ENCODE data around the gene RBM6.
"Not testable (repeated sequence)": the region's sequence is repeated elsewhere in the genome, so short reads cannot be mapped to it uniquely, and the experiment has no call there.

The RBM6 gene

DNA sequence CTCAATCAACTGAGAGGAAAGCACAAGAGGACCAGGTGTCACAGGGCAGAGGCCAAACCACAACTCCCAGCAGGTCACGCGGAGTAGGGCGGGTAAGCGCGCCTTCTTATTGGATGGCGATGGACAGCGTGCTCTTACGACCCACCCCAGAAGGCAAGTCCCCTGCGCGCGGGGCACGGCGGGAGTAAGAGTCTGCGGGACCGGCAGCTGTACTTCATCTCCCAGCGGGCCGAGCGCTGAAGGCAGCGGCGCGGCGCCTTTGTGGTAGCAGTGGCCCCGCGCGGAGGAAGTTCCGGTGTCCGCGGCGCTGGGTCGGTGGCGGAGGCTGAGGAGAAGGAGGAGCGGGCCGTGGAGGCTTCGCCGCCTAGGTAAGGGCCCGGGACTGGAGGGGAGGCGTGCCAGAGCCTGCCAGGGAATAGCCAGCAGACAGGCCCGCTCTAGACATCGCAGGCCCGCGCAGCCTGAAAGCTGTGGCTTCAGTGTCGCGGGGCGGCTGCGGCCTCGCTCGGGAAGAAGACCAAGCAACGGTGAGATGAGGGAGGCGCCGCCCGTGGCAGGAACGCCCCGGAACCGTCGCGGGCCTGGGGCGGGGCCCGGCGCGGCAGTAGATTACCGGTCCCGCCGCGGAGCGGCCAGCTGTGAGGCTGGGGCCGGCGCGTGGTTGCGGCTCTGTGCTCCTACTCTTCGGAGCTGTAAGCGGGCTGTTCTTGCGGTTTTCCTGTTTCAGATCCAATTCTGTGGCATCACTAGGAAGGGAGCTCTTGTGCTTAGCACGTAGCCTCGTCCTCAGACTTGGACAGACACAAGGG lies at the start of gene RBM6:
Gene RBM6 (plus strand): TSS at position 293 of the 809 bp plus-strand sequence. CDS start 22,492 bp downstream, outside the sequence.
- DNase-seq (ENCODE audit: low spot score): peak; percentile 100

GRCh38 chr3:49895791-49896190 lies 44.2 kb upstream of the RBM6 start:
- DNase-seq (ENCODE audit: low spot score): no peak

DNA sequence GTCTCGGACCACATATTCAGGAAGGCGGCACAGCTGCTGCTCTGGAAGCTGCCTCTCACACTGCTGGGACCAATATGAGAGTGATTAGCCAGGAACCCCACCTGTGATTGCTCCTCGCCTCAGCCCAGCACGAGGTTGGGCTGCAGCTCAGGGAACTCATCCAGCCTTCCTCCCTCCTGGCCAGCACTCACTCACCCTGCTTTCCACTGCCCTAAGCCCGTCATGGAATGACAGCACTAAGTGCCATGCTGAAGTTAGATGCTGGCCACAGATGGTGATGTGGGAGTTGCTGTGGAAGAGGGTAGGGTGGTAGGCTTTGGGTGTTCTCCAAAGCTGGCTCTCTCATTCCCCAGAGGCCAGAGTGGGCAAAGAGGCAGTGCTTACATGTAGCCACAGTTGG lies 43.6 kb upstream of the RBM6 start:
- no peak for DNase-seq (ENCODE audit: low spot score)

DNA sequence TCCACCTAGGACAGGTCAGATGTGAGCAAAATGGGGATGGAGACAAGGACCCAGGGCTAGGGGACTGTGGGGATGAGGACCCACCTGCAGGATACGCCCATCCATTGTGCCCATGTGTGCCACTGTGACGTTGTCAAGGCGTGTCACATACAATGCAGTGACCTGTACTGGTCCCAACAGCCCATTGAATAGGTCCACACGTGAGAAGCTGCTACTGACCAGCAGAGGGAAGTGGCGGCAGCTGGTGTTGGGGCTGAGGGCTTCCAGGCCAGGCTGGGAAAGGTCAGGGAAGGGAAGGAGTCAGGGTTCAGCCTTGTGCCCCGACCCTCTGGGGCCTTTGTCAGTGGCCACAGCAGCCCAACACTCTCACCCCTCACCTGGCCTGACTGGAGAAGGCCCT lies 41.0 kb upstream of the RBM6 start:
- no peak for DNase-seq (ENCODE audit: low spot score)

DNA sequence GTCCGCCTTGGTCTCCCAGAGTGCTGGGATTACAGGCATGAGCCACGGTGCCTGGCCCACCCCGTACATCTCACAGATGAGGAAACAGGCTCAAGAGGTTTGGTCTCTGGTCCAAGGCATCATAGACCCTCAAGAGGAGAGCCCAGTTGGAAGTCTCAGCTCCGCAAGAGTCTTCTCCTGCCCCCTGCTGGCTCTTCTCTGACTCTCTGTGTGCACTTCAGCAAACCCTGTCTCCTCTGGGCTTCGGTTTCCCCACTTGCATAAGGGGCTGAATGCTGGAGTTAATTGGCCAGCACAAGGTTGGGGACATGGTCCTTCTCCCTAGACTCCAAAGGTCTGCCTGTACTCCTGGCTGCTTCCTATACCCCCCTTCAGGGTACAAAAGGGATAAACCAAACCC lies 40.1 kb upstream of the RBM6 start:
- peak; percentile 19 for DNase-seq (ENCODE audit: low spot score)

GRCh38 chr3:49900491-49901153 lies 39.3 kb upstream of the RBM6 start:
- DNase-seq (ENCODE audit: low spot score): no peak

- peak; percentile 12 for DNase-seq (ENCODE audit: low spot score)
Measured at GRCh38 chr3:49901366-49902339, 38.3 kb upstream of the RBM6 start.

- DNase-seq (ENCODE audit: low spot score): no peak
Measured at GRCh38 chr3:49902511-49903345, 37.2 kb upstream of the RBM6 start.

DNA sequence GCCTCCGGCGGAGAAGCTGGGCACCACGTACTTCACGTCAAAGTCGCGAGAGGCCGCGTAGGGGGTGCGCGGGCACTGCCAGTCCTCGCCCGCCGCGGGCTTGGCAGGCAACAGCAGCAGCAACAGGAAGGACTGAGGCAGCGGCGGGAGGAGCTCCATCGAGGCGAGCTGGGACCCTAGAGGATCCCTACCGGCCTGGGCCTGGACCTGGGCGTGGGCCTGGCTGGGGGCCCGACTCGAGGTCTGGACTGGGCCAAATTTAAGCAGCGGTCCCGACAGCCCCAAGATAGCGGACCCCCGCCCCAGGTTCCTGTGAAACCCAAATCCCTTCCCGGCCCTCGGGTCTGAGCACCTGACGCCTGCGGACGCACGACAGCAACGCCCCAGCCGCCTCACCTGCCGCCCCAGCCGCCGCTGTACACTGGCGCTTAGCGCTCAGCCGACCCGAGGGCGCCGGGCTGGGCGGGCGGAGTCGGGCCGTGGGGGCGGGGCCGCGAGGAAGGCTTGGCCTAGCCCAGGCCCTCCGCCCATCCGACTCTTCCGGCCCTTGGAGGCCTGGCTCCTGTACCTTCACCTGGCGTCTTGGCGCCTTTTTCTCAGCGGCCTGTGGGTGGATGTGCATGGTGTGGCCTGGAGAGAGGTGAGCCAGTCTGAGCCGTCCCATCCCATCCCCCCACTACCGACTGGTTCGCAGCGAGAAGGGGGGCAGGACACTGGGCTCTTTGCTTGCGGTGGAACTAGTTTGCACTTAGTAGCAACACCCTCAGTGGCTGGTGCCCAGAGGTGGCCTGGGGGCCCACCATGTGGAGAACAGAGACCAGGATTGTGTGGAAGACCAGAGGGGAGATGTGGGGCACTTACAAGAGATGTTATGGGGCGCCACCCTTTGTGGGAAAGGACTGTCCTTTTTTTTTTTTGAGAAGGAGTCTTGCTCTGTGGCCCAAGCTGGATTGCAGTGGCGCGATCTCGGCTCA lies 36.2 kb upstream of the RBM6 start, which contains the start of gene MST1R:
Gene MST1R (minus strand): TSS at position 423 of the 974 bp plus-strand sequence. CDS start 264 bp downstream, at position 159.
- no peak for DNase-seq (ENCODE audit: low spot score)

GRCh38 chr3:49904448-49904847 lies 35.5 kb upstream of the RBM6 start:
- DNase-seq (ENCODE audit: low spot score): not testable (repeated sequence)

DNA sequence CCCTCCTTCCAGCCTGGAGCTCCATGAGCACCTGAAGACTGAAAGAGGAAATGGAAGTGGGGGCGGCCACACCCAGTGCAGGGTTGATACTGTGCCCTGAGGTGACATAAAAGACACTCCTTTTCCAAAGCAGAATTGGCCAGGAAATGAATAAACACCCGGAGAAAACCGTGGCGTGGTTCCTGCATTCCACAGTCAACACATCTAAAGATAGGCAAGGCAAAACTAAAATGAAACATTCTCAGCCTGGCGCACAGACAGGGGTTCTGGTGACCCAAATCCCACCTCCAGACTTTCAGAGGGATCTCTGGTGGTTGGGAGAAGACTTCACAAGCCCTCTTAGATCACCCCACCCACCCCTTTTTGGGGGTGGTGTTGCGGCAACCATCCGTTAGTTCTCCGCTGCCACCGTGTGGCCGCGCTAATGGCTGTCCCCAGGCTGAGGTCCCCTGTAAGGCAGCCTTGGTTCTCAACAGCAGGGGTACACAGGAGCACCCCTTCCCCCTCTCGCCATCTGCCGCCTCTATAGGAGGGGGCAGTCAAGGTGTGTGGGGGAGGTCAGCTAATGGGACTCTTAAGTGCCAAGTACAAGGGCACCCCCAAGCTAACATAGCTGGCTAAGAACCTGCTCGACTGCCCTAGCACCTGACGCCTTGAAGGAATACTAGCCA lies 33.7 kb upstream of the RBM6 start:
- DNase-seq (ENCODE audit: low spot score): peak; percentile 72

- no peak for DNase-seq (ENCODE audit: low spot score)
Measured at GRCh38 chr3:49908373-49909199, 31.4 kb upstream of the RBM6 start.

DNA sequence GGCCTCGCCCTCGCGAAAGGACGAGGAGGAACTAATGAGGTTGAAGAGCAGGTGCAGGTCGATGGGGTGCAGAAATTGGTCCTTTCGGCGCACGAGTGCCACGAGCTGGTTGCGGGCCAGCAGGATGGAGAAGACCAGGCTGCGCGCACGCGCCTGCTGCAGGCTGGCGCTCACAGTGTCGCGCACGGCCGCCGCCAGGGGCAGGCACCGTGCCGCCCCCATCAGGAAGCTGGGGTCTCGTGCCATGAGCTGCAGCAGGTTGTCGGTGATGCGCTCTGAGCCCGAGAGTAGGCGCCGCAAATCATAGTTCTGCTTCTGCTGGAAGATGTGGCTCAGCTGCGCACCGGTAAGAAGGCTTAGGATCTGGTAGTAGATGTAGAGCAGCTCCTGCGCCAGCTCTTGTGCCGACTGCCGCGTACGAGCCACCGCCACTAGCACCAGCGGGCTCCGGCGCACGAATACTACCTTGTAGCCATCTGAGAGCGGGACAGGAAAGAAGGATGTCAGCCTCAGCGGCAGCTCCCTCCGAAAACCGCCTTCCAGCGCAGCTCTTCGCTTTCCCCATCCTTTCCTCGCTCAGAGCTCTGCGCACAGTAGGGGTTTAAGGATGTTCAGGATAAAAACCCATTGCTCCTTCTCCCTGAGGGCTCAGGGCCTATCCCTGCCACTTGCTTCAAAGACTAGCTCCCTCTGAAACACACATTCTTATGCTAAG lies 29.4 kb upstream of the RBM6 start:
- no peak for DNase-seq (ENCODE audit: low spot score)

DNA sequence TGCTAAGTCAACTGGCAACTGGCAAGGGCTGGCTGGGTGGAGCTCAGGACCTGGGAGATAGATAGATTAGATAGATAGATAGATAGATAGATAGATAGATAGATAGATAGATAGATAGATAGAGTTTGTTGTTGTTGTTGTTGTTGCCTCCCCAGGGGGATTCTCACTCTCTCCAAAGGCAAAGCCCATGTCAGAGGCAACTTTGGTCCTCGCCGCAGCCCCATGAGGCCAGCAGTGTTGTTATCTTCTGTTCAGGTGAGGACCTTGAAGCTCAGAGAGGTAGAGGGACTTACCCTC lies 28.9 kb upstream of the RBM6 start:
- DNase-seq (ENCODE audit: low spot score): no peak

DNA sequence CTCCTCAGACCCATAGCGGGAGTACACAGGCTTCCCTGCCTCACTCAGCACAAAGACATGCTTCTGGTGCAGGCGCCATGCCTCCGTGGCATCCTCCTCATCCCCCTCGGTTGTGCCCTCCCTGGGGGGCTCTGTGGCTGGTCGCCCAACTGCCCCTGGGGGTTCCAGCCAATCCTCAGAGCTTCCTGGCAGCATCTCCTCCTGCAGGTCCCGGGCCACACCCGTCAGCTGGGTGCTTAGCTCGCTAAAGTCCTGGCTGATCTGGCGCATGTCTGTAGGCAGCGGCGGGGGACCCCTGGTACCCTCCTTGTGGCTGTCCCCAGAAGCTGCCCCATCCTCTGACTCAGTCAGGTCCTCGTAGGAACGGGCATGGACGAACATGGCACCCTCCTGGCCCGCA lies 28.3 kb upstream of the RBM6 start:
- no peak for DNase-seq (ENCODE audit: low spot score)

- DNase-seq (ENCODE audit: low spot score): peak; percentile 37
Measured at GRCh38 chr3:49912881-49913281, 27.1 kb upstream of the RBM6 start.

- DNase-seq (ENCODE audit: low spot score): no peak
Measured at GRCh38 chr3:49914906-49915305, 25.0 kb upstream of the RBM6 start.

GRCh38 chr3:49916686-49917085 lies 23.3 kb upstream of the RBM6 start:
- no peak for DNase-seq (ENCODE audit: low spot score)

All from Ammon's horn (tissue), 1 donor.